GM12878 (cell line): ENCODE results near the gene CLDN7. TPM values are rescaled to one million over a fixed set of nuclear protein-coding genes. Genes with fewer than 3 reads are reported as not detected.

Experiments used
- ATAC-seq: fragments of 200-7000 bp; cut with Tn5 transposase; 3 replicates; pipeline ENCODE4 v1.9.1; 2020; ENCODE audit warnings: mild to moderate bottlenecking, moderate library complexity
- BruUV-seq: library from RNA; stranded (reverse); fragments of 400-500 nt; replicated peaks from 2 replicates; lab custom pipeline; 2021; lab: Mats Ljungman, UMichigan
- CTCF ChIA-PET: fragments of 300-600 bp; sonication (Branson Sonifier 250); formaldehyde crosslinking; extraction: SDS; loops from one replicate; lab custom pipeline; 2021; ENCODE audit warnings: inconsistent platforms; lab: Yijun Ruan, JAX
- POLR2A ChIA-PET: fragments of 350-600 bp; formaldehyde crosslinking; extraction: SDS; loops from one replicate; lab custom pipeline; 2021; ENCODE audit warnings: inconsistent platforms; lab: Charles Lee
- RAD21 ChIA-PET: fragments of 300-600 bp; sonication (Branson Sonifier 250); formaldehyde crosslinking; loops from one replicate; lab custom pipeline; 2023; ENCODE audit warnings: antibody characterized with exemption; ENCODE audit not compliant: unreplicated experiment; lab: Charles Lee
- SMC1A ChIA-PET: fragments of 300-600 bp; sonication (Branson Sonifier 250); formaldehyde crosslinking; loops from one replicate; lab custom pipeline; 2023; ENCODE audit not compliant: unreplicated experiment, uncharacterized antibody; lab: Charles Lee
- DNase-seq: peaks from one replicate; pipeline ENCODE4 v3.0.0-alpha.2; 2011; ENCODE audit warnings: low read depth, low spot score
- FAIRE-seq: peaks from 3 replicates; lab custom pipeline; 2011; peaks lifted over from hg19 to GRCh38; lab: Jason Lieb, UNC
- H2AFZ ChIP-seq: 2 replicates; pipeline ENCODE4 v1.6.0; 2011; ENCODE audit warnings: low read depth, low read length, control low read depth; ENCODE audit not compliant: control insufficient read depth
- H3K27ac ChIP-seq: 2 replicates; pipeline ENCODE4 v1.5.1; 2011; ENCODE audit warnings: control low read depth; ENCODE audit not compliant: control insufficient read depth, insufficient read depth
- H3K27me3 ChIP-seq, 2 experiments: replicated peaks in 1 of 2; 2 replicates each; pipeline versions ENCODE4 v1.6.0 to v1.6.1; 2011; ENCODE audit warnings: low read length in 1 of 2; ENCODE audit not compliant: control insufficient read depth in 2 of 2, insufficient read depth in 2 of 2
- H3K36me3 ChIP-seq, 2 experiments: 2 replicates each; pipeline ENCODE4 v1.5.1; 2011; ENCODE audit warnings: low read length in 1 of 2; ENCODE audit not compliant: control insufficient read depth in 2 of 2, insufficient read depth in 2 of 2
- H3K4me1 ChIP-seq: 2 replicates; pipeline ENCODE4 v1.6.1; 2011; ENCODE audit warnings: mild to moderate bottlenecking, low read length, moderate library complexity, mixed read lengths; ENCODE audit not compliant: control insufficient read depth, insufficient read depth
- H3K4me2 ChIP-seq: 2 replicates; pipeline ENCODE4 v1.6.0; 2011; ENCODE audit warnings: control low read depth; ENCODE audit not compliant: control insufficient read depth, insufficient read depth
- H3K4me3 ChIP-seq: fragments of 200-600 bp; sonication (generic); 2 replicates; pipeline ENCODE4 v1.5.1; 2016
- H3K79me2 ChIP-seq: 2 replicates; pipeline ENCODE4 v1.6.0; 2011; ENCODE audit warnings: low read length; ENCODE audit not compliant: control insufficient read depth, insufficient read depth
- H3K9ac ChIP-seq: 2 replicates; pipeline ENCODE4 v1.8.0; 2011; ENCODE audit warnings: low read length, control low read depth, mixed read lengths; ENCODE audit not compliant: control insufficient read depth, insufficient read depth
- H3K9me3 ChIP-seq: replicated peaks from 3 replicates; pipeline ENCODE4 v1.5.1; 2011; ENCODE audit warnings: mild to moderate bottlenecking, low read length; ENCODE audit not compliant: control insufficient read depth, insufficient read depth
- H4K20me1 ChIP-seq: 2 replicates; pipeline ENCODE4 v1.6.0; 2011; ENCODE audit not compliant: control insufficient read depth, insufficient read depth
- CBFB ChIP-seq: IDR thresholded peaks from 2 replicates; pipeline ENCODE4 v1.6.1; 2016; ENCODE audit warnings: antibody characterized with exemption, low read depth
- CHD4 ChIP-seq: fragments of 200-600 bp; sonication (generic); IDR thresholded peaks from 2 replicates; pipeline ENCODE4 v1.6.1; 2016; ENCODE audit warnings: mild to moderate bottlenecking
- GABPA ChIP-seq: IDR thresholded peaks from 2 replicates; pipeline ENCODE4 v1.6.1; 2014; ENCODE audit warnings: antibody characterized with exemption, low read depth, mild to moderate bottlenecking, inconsistent platforms
- LARP7 ChIP-seq: fragments of 450-650 bp; IDR thresholded peaks from 2 replicates; pipeline ENCODE4 v1.6.1; 2017; ENCODE audit warnings: mild to moderate bottlenecking
- MXI1 ChIP-seq: fragments of 150-350 bp; IDR thresholded peaks from 2 replicates; pipeline ENCODE4 v1.6.1; 2011; ENCODE audit warnings: low read depth, mild to moderate bottlenecking, inconsistent platforms, low read length, improper control_type of control experiment
- SPI1 ChIP-seq: IDR thresholded peaks from 2 replicates; pipeline ENCODE4 v1.6.1; 2011; ENCODE audit warnings: low read depth, mild to moderate bottlenecking, low read length, moderate library complexity, borderline replicate concordance; ENCODE audit not compliant: insufficient read depth
- TARDBP ChIP-seq: IDR thresholded peaks from 2 replicates; pipeline ENCODE4 v1.6.1; 2016; ENCODE audit warnings: borderline replicate concordance
- ZBTB40 ChIP-seq: fragments of 450-650 bp; IDR thresholded peaks from 2 replicates; pipeline ENCODE4 v1.6.1; 2016; ENCODE audit warnings: mild to moderate bottlenecking, moderate library complexity, borderline replicate concordance
- WGBS: methylation state at CpG from one replicate; pipeline ENCODE4 v1.1.6; 2016; ENCODE audit warnings: low lambda C conversion rate; ENCODE audit not compliant: insufficient replicate concordance, insufficient coverage; ENCODE audit errors: missing lambda C conversion rate; 5-methylcytosine and 5-hydroxymethylcytosine counted together
- in situ Hi-C: fragments of 300-500 bp; cut with MboI; formaldehyde crosslinking; loops from 9 replicates; pipeline ENCODE4 v1.14.3; 2018; ENCODE audit warnings: mixed read lengths
- intact Hi-C: fragments of 100-400 bp; cut with micrococcal nuclease; formaldehyde crosslinking; loops from one replicate; pipeline ENCODE4 v1.14.2; 2022; ENCODE audit not compliant: unreplicated experiment
- polyA plus RNA-seq, 11 experiments: library from polyadenylated mRNA; depleted of rRNA in 4 of 11; unstranded in 6 of 11; stranded (reverse) in 5 of 11; fragments of >200 nt; fragmentation: Nextera tagmentation in 4 of 11; fragmentation: Illumina TruSeq in 1 of 11; extraction: Ambion mirVana in 4 of 11; extraction: Trizol in 1 of 11; gene quantifications; 1 replicate in 1 of 11; 2 replicates in 10 of 11; pipeline versions ENCODE4 v1.2.1 to v1.2.3, GENCODE V29; 2011 to 2016; ENCODE audit warnings: inconsistent platforms in 2 of 11, missing spikeins in 2 of 11, low read depth in 1 of 11
- total RNA-seq, 4 experiments: library from RNA; depleted of rRNA in 3 of 4; stranded (reverse); fragments of >200 nt in 3 of 4; fragmentation: Illumina TruSeq in 1 of 4; extraction: Trizol in 1 of 4; gene quantifications; 2 replicates each; pipeline versions ENCODE4 v1.2.1 to v1.2.3, GENCODE V29; 2013 to 2021

Gene CLDN7
- total and polyA plus RNA-seq, 10 of the 15 experiments (the other 5 are each of a cell fraction or from before 2014, with no cell fraction given) = 0.19 to 1.3 (median 0.36) TPM; not detected in 5

- H3K9ac ChIP-seq = no peak overlapping the region
These were observed 3.3 kb downstream of the CLDN7 start for GRCh38 chr17:7258731-7259554.

More at GRCh38 chr17:7258731-7259554, 3.3 kb downstream of the CLDN7 start:
- no peak for TF ChIP-seq ZBTB40
- no peak for TF ChIP-seq GABPA
- no peak for TF ChIP-seq CBFB
- no peak for TF ChIP-seq TARDBP
- TF ChIP-seq MXI1 = no peak
- no peak for TF ChIP-seq CHD4
- no peak for TF ChIP-seq LARP7
- TF ChIP-seq SPI1 = no peak
- Histone ChIP-seq H3K27ac (no peak overlapping the region), H3K36me3 (peaks cover 2 to 13% of the 10 kb centered on the region in 2 experiments; a peak in 2 of 4 replicates), H3K27me3 (peaks cover 3 to 5% of the 10 kb centered on the region in 2 experiments; a peak in 2 of 4 replicates), H3K4me3 (no peak overlapping the region), H4K20me1 (no peaks in the 10 kb centered on the region), H3K79me2 (no peaks in the 10 kb centered on the region), H2AFZ (no peak overlapping the region), H3K9me3 (no peaks in the 10 kb centered on the region), H3K4me1 (peaks cover 17% of the 10 kb centered on the region), H3K4me2 (no peak overlapping the region)
- intact Hi-C loops = no loop called here
- ChIA-PET SMC1A (interaction anchor here (1.4 kb wide), 1 partner anchor 10 kb away, joined by 5 read pairs; no protein-coding TSS in a partner anchor), CTCF (interaction anchor here (0.7 kb wide), 1 partner anchor 23 kb away, joined by 3 read pairs; no protein-coding TSS in a partner anchor), RAD21 (no interaction called here), POLR2A (interaction anchor here (1.0 kb wide), 1 partner anchor 17 kb away, joined by 3 read pairs; no protein-coding TSS in a partner anchor)
- ATAC-seq (no peak), FAIRE-seq (no peak), DNase-seq (no peak)
- 92% methylated on average over 7 of the region's 7 CpGs for WGBS
- in situ Hi-C loops = no loop called here
- BruUV-seq = no TSS peak
